Measurements from ENCODE around the gene IL15RA.
"Not testable (repeated sequence)": the region's sequence is repeated elsewhere in the genome, so short reads cannot be mapped to it uniquely, and the experiment has no call there.

The IL15RA gene

DNA sequence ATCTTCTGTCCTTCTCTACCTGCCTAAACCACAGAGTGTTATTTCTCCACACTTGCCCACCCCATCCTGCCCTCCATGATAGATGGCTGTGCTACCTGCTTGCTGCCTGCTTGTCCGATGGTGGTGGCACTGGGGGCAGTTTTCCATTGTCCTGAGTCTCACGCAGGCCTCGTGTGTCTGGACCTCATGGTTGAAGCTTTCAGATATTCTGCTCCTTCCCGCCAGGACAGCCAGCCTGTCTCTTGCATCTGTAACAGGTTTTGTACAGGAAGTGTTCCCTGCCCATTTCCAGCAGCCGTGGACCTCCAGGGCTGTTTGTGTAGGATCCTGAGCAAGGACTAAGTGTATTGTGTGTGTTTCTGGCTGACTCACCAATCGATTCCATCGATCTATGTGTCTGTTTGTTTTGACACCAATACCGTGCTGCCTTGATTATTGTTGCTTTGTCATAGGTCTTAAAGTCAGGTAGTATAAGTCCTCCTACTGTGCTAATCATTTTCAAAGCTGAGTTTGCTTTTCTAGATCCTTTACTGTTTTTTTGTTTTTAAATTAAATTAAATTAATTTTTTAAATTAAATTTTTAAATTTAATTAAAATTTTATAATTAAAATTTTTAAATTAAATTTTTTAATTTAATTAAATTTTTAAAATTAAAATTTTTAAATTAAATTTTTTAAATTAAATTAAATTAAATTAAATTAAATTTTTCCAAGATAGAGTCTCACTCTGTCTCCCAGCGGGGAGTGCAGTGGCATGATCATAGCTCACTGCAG is 8.5 kb downstream of the IL15RA start:
- FAIRE-seq = peak; percentile 62

DNA sequence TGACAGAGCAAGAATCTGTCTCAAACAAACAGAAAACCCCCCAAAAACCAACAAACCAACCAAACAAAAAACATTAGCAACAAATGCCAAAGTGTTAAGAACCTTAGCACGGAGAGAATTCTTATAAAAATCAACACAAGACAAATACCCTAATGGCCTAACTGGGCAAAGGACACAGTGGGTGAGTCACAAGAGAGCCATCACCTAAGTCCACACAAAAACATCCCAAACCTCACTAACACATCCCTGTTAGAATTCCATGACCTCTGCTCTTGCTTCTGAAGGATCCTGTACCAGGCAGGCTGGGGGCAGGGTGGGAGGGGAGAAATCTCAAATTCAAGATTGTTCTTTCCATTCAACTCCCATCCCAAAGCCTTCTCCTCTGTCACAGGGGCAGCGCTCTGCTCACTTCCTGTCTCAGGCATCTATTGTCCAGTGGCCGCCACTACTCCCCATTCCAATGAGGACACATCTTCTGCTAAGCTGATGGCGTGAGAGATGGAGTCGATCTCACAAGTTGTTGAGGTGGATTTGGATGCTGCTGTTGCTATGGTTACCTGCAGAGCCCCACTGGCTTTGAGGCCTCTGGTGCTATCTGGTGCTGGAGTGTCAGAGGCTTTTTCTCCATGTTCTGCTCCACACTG is 9.2 kb downstream of the IL15RA start:
- no peak for FAIRE-seq

GRCh38 chr10:5965266-5965665 is 12.1 kb downstream of the IL15RA start:
- no peak for FAIRE-seq

DNA sequence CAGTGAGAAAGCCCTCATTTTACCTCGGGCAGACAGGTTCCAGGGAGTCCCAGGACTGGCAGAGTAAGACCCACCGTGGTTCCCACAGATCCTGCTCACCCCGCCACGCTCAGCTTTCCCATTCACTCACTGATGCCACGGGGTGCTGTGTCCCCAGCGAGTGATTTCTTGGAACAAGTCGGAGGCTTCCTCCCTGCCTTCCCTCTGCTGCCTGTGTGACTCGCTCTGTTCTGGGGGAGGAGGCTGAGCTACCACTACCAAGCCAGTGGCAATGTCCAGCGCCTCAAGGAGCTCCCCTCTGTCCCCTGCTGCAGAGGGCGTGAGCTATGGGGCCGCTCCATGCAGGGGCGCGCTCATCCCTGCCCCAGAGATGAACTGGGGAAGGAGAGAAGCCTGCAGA is 12.6 kb downstream of the IL15RA start:
- FAIRE-seq = no peak

GRCh38 chr10:5963591-5963990 is 13.8 kb downstream of the IL15RA start:
- FAIRE-seq = no peak

GRCh38 chr10:5963071-5963470 is 14.3 kb downstream of the IL15RA start:
- no peak for FAIRE-seq

GRCh38 chr10:5962358-5962940 is 14.9 kb downstream of the IL15RA start:
- not testable (repeated sequence) for FAIRE-seq

DNA sequence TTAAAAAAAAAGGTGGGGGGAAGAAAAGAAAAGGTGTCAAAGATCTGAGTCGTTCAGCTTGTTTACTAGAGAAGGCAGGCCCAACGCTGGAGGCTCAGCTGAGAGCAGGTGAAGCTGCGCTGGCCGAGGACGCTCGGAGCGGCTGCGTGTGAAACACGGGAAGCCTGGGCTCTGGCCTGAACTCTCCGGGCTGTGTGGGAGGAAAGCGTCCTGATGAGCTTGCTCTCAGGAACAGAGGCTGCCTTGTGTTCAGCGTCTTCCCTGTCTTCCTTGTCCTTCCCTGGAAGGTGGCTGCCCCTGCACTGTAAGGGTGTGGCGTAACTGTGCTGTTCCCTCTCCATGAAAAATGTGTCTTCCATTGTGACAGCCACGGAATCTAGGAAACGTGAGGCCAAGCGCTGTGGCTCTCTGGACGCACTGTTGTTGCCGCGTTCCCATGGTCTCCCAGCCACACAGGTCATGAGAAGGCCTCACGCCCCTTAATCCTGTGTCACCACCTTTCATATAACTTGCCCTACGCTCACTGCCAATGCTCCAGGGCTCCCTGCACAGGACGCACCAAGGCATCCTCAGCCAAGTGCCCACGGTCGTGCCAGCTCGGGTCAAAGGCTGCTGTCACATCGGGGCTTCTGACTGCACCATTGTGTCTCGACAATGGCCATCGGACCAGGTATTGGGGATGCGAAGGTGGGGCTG is 15.8 kb downstream of the IL15RA start:
- no peak for FAIRE-seq

GRCh38 chr10:5960973-5961275 is 16.4 kb downstream of the IL15RA start:
- FAIRE-seq = not testable (repeated sequence)

DNA sequence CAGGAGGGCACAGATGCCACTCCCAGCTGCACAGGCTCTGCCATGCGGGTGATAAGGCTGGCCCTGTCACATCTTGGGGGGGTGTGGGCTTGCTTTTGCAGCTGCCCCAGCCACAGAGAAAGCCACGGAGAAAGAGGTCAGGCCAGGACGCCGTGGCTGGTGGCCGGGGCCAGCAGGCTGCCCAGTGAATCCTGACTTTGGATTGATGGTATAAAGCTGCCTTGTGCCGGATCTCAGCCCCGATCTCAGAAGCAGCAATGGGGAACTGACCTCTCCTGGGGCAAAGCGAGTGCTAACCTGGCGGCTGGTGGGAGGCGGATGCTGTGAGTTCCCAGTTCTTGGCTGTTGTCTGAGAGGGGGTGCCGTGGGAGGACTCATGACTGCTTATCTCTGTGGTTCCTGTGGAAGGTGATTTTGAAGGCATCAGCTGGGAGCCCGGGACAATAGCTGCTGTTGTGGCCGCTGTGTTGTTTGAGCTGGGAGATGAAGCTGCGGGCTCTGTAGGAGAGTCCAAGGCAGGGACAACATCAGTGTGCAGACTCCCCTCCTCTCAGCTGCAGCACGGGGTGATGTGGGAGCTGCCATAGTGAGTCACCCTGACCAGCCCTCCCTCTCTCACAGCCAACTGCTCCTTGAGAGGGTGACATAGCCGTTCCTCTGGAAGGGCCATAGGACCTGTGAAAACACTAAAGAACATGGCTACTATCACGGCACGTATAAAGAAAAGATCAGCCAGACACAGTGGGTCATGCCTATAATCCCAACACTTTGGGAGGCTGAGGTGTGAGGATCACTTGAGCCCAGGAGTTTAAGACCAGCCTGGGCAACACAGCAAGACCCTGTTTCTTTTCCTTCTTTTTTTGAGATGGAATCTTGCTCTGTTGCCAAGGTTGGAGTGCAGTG is 17.0 kb downstream of the IL15RA start:
- no peak for FAIRE-seq

GRCh38 chr10:5959581-5960069 is 17.7 kb downstream of the IL15RA start:
- no peak for FAIRE-seq

DNA sequence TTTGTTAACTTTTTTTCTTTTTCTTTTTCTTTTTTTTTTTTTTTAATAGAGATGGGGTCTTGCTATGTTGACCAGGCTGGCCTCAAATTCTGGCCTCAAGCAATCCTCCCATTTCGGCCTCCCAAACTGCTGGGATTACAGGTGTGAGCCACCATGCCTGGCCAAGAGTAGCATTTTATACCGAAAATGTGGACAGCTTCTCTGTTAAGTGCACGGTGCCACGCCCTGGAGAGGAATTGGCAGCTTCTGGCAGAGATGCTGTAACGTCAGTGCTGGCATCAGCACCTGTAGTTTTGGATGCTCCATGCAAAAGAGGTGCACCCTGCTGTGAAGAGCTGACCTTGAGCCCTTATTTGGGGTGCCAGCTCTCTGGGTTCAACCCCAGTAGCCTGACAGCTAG is 18.2 kb downstream of the IL15RA start:
- no peak for FAIRE-seq

DNA sequence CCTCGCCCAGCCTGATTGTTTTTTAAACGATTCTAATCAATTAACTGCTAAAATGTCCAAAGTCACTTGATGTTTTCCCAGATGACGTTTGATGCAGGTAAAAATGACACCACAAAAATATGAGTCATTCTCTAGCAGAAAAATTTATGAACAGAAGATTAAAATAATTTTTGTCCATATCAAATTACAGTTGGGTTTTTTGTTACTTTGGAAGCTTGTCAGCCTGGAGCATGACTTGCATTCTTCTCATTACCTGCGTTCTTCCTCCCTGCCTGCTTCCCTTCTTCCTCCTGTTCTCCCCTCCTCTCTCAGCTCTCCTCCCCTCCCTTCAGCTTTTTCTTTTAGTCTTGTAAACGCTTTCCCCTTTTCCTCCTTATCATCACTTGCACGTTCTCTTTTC is 18.7 kb downstream of the IL15RA start:
- FAIRE-seq = no peak

DNA sequence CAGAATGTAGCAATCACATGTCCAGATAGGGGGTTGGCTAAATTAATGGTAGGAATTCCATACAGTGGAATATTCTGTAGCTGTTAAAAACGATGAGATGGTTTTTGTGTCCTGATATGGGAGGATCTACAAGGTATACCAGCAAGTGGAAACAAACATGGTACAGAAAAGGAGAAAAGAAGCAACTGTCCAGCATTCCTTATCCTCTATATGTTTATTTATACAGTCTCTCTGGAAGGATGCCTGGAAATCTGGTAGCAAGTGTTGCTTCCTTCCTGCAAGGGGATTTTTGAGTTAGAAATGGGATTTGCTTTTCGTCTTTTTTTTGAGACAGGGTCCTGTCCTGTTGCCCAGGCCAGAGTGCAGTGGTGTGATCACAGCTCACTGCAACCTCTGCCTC is 19.3 kb downstream of the IL15RA start:
- FAIRE-seq = no peak

DNA sequence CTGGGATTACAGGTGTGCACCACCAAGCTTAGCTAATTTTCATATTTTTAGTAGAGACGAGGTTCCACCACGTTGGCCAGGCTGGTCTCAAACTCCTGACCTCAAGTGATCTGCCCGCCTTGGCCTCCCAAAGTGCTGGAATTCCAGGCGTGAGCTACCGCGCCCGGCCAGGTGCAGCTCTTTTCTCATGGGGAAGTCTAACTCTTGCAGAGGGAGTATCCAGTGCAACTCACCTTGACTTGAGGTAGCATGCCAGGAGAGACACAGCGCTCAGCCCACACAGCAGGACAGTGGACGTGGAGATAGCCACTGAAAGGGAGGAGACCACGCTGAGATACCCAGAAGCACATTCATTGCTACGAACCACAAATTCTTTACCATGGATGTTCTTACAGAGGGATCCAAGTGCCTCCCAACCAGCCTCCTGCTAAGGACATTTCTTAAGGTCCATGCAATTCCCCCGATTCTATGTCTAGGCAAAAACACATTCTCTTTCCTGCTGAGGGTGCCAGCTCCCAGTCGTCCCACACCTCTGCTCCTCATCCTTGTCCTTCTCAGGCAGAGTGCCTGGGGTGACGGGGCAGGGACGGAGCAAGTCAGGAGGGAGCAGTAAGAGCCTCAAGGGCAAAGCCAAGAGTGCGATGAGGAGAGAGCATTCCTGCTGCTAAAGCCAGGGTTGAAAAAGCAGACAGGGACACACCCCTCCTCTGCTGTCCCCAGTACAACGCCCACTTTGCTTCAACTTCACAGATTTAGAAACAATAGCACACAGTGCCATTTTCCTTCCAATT is 21.0 kb downstream of the IL15RA start:
- no peak for FAIRE-seq

DNA sequence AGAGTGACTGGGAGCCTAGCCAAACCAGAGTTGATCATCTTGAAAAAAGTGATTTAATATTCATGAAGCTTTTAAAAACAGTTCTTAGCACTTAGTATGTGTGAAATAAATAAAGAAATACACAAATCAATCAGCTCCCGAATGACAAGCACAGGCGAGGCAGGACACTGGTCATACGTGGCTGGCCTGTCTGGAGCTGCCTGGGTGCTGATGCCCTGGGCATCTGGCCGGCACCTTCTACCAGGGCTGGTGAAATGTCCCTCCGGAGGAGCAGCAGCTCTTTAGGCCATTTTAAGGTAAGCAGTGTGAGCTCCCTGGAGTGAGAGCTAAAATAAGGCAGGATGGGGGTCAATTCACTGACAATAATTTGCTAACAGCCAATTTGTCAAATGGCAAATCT is 23.7 kb downstream of the IL15RA start:
- FAIRE-seq = no peak

DNA sequence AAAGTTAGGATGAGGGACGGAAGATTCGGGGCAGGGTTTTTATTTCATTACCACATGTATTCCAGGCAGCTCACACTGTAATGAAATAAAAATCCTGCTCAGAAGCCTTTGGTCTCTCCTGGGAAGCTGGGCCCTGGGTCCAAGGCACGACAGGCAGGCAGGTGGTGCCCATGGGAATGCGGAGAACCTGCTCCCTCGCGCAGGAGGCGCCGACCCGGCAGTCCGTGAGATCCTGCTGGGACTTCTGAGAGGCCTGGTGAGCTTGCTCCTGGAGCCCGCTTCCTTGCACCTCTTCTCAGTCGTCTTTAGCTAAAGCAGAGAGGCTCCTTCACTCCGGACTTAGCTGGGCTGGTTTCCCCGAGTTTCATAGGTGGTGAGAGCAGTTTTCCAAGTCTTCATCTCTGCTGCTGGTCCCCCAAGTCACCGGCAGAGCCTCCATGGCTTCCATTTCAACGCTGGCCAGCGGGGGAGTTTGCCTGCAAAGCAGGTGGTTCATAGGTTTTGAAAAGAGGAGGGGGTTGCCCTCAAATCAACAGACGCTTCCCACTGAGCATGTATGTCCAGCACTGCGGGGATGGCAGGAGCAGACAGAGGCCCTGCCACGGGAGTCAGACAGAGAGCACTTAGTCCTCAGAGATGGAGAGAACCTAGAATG is 24.5 kb downstream of the IL15RA start:
- no peak for FAIRE-seq

- FAIRE-seq = no peak
Measured at GRCh38 chr10:5951721-5952407, 25.5 kb downstream of the IL15RA start.

- FAIRE-seq = no peak
Measured at GRCh38 chr10:5951167-5951711, 26.1 kb downstream of the IL15RA start.
